ENCODE data around the gene TBC1D23. TPM values are rescaled to one million over a fixed set of nuclear protein-coding genes. Genes with fewer than 3 reads are reported as not detected.

The TBC1D23 gene
- total RNA-seq, 1 experiment from 2014 or later: 37.9 TPM

GRCh38 chr3:100225883-100226282, 34.9 kb upstream of the TBC1D23 start:
- H3K9ac ChIP-seq (ENCODE audit: low read length): no peak overlapping the region
- BruUV-seq (replicated peaks): no TSS peak
- TF ChIP-seq EZH2phosphoT487 (IDR thresholded peaks at IDR 0.05; ENCODE audit: borderline replicate concordance, low read length) (no peak), CTCF (conservative IDR thresholded peaks at IDR 0.05; ENCODE audit: low read depth, low read length) (no peak), EZH2 (IDR thresholded peaks at IDR 0.05; ENCODE audit: low read length, unreplicated experiment) (no peak)
- H4K20me1 ChIP-seq (ENCODE audit: low read length): no peaks in the 10 kb centered on the region
- no peak overlapping the region for H3K27ac ChIP-seq (ENCODE audit: low read length)
- peaks cover under 1% of the 10 kb centered on the region; the same call in 1 of the 2 replicates for H3K36me3 ChIP-seq (ENCODE audit: low read depth, low read length)
- H3K4me1 ChIP-seq (ENCODE audit: insufficient read depth, low read length): peaks cover 3% of the 10 kb centered on the region
- no peaks in the 10 kb centered on the region for H3K9me2 ChIP-seq (replicated peaks; ENCODE audit: low read length)
- ATAC-seq (no peak), DNase-seq (no peak)
- no peak overlapping the region for H3K4me3 ChIP-seq (ENCODE audit: low read length)
- H3K27me3 ChIP-seq (ENCODE audit: low read length): no peaks in the 10 kb centered on the region
- intact Hi-C loops (cut with micrococcal nuclease): no loop called here
- no peak overlapping the region for H2AFZ ChIP-seq (ENCODE audit: low read length)
- no peaks in the 10 kb centered on the region for H3K79me2 ChIP-seq (ENCODE audit: low read length)
- POLR2A ChIA-PET (ENCODE audit: unreplicated experiment): no interaction called here
- H3K9me3 ChIP-seq (ENCODE audit: low read length): no peaks in the 10 kb centered on the region
- CTCF ChIA-PET: no interaction called here
- peaks cover 2% of the 10 kb centered on the region for H3F3A ChIP-seq (ENCODE audit: low read length, unreplicated experiment)
- H3K4me2 ChIP-seq (ENCODE audit: low read length): no peak overlapping the region

- H3K9ac ChIP-seq (ENCODE audit: low read length): no peak overlapping the region
- ChIA-PET CTCF (no interaction called here), POLR2A (ENCODE audit: unreplicated experiment) (no interaction called here)
- no peaks in the 10 kb centered on the region for H3K9me3 ChIP-seq (ENCODE audit: low read length)
- no peak for TF ChIP-seq CTCF (conservative IDR thresholded peaks at IDR 0.05; ENCODE audit: low read depth, low read length)
- no peak for TF ChIP-seq EZH2phosphoT487 (IDR thresholded peaks at IDR 0.05; ENCODE audit: borderline replicate concordance, low read length)
- TF ChIP-seq EZH2 (IDR thresholded peaks at IDR 0.05; ENCODE audit: low read length, unreplicated experiment): no peak
- no peaks in the 10 kb centered on the region for H3K79me2 ChIP-seq (ENCODE audit: low read length)
- no peak overlapping the region for H3K4me2 ChIP-seq (ENCODE audit: low read length)
- H3K9me2 ChIP-seq (replicated peaks; ENCODE audit: low read length): no peaks in the 10 kb centered on the region
- no peak for ATAC-seq
- no peaks in the 10 kb centered on the region for H4K20me1 ChIP-seq (ENCODE audit: low read length)
- BruUV-seq (replicated peaks): no TSS peak
- no peaks in the 10 kb centered on the region for H3K27me3 ChIP-seq (ENCODE audit: low read length)
- DNase-seq: peak; percentile 17
- intact Hi-C loops (cut with micrococcal nuclease): no loop called here
- H3K4me1 ChIP-seq (ENCODE audit: insufficient read depth, low read length): peaks cover 11% of the 10 kb centered on the region
- H3F3A ChIP-seq (ENCODE audit: low read length, unreplicated experiment): peaks cover 3% of the 10 kb centered on the region
- H3K36me3 ChIP-seq (ENCODE audit: low read depth, low read length): no peaks in the 10 kb centered on the region
- no peak overlapping the region for H2AFZ ChIP-seq (ENCODE audit: low read length)
- H3K4me3 ChIP-seq (ENCODE audit: low read length): no peak overlapping the region
- H3K27ac ChIP-seq (ENCODE audit: low read length): no peak overlapping the region
These were observed 33.9 kb upstream of the TBC1D23 start for GRCh38 chr3:100226712-100227429.

- intact Hi-C loops (cut with micrococcal nuclease): no loop called here
- no peak for ATAC-seq
- POLR2A ChIA-PET (ENCODE audit: unreplicated experiment): no interaction called here
These were observed 33.3 kb upstream of the TBC1D23 start for GRCh38 chr3:100227511-100227921.

More at GRCh38 chr3:100227511-100227921, 33.3 kb upstream of the TBC1D23 start:
- CTCF ChIA-PET: no interaction called here
- H4K20me1 ChIP-seq (ENCODE audit: low read length): no peaks in the 10 kb centered on the region
- DNase-seq: no peak
- no peak overlapping the region for H2AFZ ChIP-seq (ENCODE audit: low read length)
- no peak for TF ChIP-seq CTCF (conservative IDR thresholded peaks at IDR 0.05; ENCODE audit: low read depth, low read length)
- H3K79me2 ChIP-seq (ENCODE audit: low read length): no peaks in the 10 kb centered on the region
- H3F3A ChIP-seq (ENCODE audit: low read length, unreplicated experiment): peaks cover 3% of the 10 kb centered on the region
- BruUV-seq (replicated peaks): no TSS peak
- H3K9me2 ChIP-seq (replicated peaks; ENCODE audit: low read length): no peaks in the 10 kb centered on the region
- H3K4me2 ChIP-seq (ENCODE audit: low read length): no peak overlapping the region
- no peaks in the 10 kb centered on the region for H3K27me3 ChIP-seq (ENCODE audit: low read length)
- H3K4me1 ChIP-seq (ENCODE audit: insufficient read depth, low read length): peaks cover 16% of the 10 kb centered on the region
- no peak overlapping the region for H3K9ac ChIP-seq (ENCODE audit: low read length)
- no peak overlapping the region for H3K4me3 ChIP-seq (ENCODE audit: low read length)
- H3K9me3 ChIP-seq (ENCODE audit: low read length): no peaks in the 10 kb centered on the region
- no peaks in the 10 kb centered on the region for H3K36me3 ChIP-seq (ENCODE audit: low read depth, low read length)
- H3K27ac ChIP-seq (ENCODE audit: low read length): no peak overlapping the region
